Measurements from ENCODE around the gene TCHP. TPM values are rescaled to one million over a fixed set of nuclear protein-coding genes. Genes with fewer than 3 reads are reported as not detected.
A peak's percentile ranks its signal among the peaks of the same experiment; 100 is the strongest.

TCHP gene
- total RNA-seq, 2 donors from 2014 or later: 26.1 to 31.9 TPM

- H3K27ac Mint-ChIP-seq: peak overlapping the region; percentile 26
- Histone ChIP-seq H3K27ac (ENCODE audit: low read depth, low read length) (no peak overlapping the region), H3K4me1 (ENCODE audit: control insufficient read depth, insufficient read depth, low read length) (no peaks in the 10 kb centered on the region), H3K9ac (ENCODE audit: extremely low read depth, low read length, poor library complexity, severe bottlenecking) (no peak overlapping the region), H3K36me3 (ENCODE audit: control insufficient read depth, insufficient read depth, low read length) (no peaks in the 10 kb centered on the region), H3K9me3 (ENCODE audit: control insufficient read depth, low read length) (no peaks in the 10 kb centered on the region), H3K4me3 (ENCODE audit: low read length) (no peak overlapping the region), H3K27me3 (ENCODE audit: control insufficient read depth, insufficient read depth, low read length, poor library complexity, severe bottlenecking) (no peaks in the 10 kb centered on the region)
- peaks cover 7% of the 10 kb centered on the region for H3K4me1 Mint-ChIP-seq
- WGBS, 2 experiments (ENCODE audit: insufficient coverage in 1 of 2, insufficient read length in 1 of 2): 83 to 97% methylated on average over 5 to 7 of the region's 7 CpGs
- DNase-seq: no peak
- H3K9me3 Mint-ChIP-seq: no peaks in the 10 kb centered on the region
- no peak overlapping the region for H3K4me3 Mint-ChIP-seq
- peaks cover 7% of the 10 kb centered on the region for H3K36me3 Mint-ChIP-seq (ENCODE audit: low read depth)
- TF ChIP-seq, protein P1, sequence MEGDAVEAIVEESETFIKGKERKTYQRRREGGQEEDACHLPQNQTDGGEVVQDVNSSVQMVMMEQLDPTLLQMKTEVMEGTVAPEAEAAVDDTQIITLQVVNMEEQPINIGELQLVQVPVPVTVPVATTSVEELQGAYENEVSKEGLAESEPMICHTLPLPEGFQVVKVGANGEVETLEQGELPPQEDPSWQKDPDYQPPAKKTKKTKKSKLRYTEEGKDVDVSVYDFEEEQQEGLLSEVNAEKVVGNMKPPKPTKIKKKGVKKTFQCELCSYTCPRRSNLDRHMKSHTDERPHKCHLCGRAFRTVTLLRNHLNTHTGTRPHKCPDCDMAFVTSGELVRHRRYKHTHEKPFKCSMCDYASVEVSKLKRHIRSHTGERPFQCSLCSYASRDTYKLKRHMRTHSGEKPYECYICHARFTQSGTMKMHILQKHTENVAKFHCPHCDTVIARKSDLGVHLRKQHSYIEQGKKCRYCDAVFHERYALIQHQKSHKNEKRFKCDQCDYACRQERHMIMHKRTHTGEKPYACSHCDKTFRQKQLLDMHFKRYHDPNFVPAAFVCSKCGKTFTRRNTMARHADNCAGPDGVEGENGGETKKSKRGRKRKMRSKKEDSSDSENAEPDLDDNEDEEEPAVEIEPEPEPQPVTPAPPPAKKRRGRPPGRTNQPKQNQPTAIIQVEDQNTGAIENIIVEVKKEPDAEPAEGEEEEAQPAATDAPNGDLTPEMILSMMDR (conservative IDR thresholded peaks at IDR 0.05): no peak
- no peaks in the 10 kb centered on the region for H3K27me3 Mint-ChIP-seq (ENCODE audit: insufficient read depth)
Measured at GRCh38 chr12:109871668-109872314, 28.3 kb upstream of the TCHP start.

DNA sequence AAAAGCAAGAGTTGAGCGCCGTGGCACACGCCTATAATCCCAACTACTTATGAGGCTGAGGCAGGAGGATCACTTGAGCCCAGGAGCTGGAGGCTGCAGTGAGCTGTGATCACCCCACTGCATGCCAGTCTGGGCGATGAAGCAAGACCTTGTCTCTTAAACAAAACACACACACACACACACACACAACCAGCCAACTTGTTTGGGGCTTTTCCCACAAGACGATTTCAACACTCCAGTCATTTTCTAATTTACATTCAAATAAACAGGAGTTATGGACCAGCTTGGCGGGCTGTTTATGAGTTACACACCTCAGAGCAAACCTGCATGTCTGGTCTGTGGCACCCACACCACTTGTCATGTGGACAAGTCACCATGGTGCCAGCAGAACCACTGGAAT is 26.4 kb upstream of the TCHP start:
- WGBS, 2 experiments (ENCODE audit: insufficient coverage in 1 of 2, insufficient read length in 1 of 2): 33 to 89% methylated on average over 1 to 6 of the region's 6 CpGs
- TF ChIP-seq, protein P1 (conservative IDR thresholded peaks at IDR 0.05): no peak
- Mint-ChIP-seq H3K9me3 (no peaks in the 10 kb centered on the region), H3K4me3 (no peak overlapping the region), H3K27me3 (ENCODE audit: insufficient read depth) (no peaks in the 10 kb centered on the region), H3K4me1 (peaks cover 24% of the 10 kb centered on the region), H3K27ac (no peak overlapping the region), H3K36me3 (ENCODE audit: low read depth) (no peaks in the 10 kb centered on the region)
- no peak for DNase-seq
- H3K27ac ChIP-seq (ENCODE audit: low read depth, low read length): no peak overlapping the region
- H3K4me1 ChIP-seq (ENCODE audit: control insufficient read depth, insufficient read depth, low read length): no peaks in the 10 kb centered on the region
- no peak overlapping the region for H3K4me3 ChIP-seq (ENCODE audit: low read length)
- H3K36me3 ChIP-seq (ENCODE audit: control insufficient read depth, insufficient read depth, low read length): no peaks in the 10 kb centered on the region
- H3K9ac ChIP-seq (ENCODE audit: extremely low read depth, low read length, poor library complexity, severe bottlenecking): no peak overlapping the region
- H3K9me3 ChIP-seq (ENCODE audit: control insufficient read depth, low read length): no peaks in the 10 kb centered on the region
- H3K27me3 ChIP-seq (ENCODE audit: control insufficient read depth, insufficient read depth, low read length, poor library complexity, severe bottlenecking): no peaks in the 10 kb centered on the region

DNA sequence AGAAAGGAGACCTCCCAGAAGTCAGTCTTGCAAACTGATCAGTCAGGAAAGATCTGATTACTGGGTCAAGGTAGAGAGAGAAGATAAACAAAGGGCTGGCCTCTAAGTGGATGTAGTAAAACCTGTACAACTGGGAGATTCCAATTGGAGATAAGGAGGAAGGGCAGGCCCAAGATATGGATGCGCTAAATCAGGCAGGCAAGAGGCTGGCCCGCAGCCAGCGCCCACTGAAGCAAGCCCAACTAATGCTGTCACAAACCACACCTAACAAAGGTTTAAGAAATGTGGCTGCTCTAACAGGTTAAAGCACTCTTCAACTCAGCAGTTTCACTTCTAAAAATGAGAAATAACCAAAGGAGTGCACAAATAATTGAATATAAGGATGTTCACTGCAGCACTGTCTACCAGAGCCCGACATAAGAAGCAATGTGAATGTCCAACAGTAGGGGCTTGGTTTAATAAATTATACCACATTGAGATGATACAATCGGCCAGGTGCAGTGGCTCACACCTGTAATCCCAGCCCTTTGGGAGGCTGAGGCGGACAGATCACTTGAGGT is 24.4 kb upstream of the TCHP start:
- Mint-ChIP-seq H3K27me3 (ENCODE audit: insufficient read depth) (no peaks in the 10 kb centered on the region), H3K36me3 (ENCODE audit: low read depth) (no peaks in the 10 kb centered on the region), H3K27ac (no peak overlapping the region), H3K4me1 (peaks cover 35% of the 10 kb centered on the region), H3K9me3 (no peaks in the 10 kb centered on the region), H3K4me3 (no peak overlapping the region)
- H3K27ac ChIP-seq (ENCODE audit: low read depth, low read length): no peak overlapping the region
- H3K4me1 ChIP-seq (ENCODE audit: control insufficient read depth, insufficient read depth, low read length): peaks cover 4% of the 10 kb centered on the region
- TF ChIP-seq, protein P1 (conservative IDR thresholded peaks at IDR 0.05): no peak
- no peaks in the 10 kb centered on the region for H3K9me3 ChIP-seq (ENCODE audit: control insufficient read depth, low read length)
- H3K4me3 ChIP-seq (ENCODE audit: low read length): no peak overlapping the region
- DNase-seq: no peak
- H3K27me3 ChIP-seq (ENCODE audit: control insufficient read depth, insufficient read depth, low read length, poor library complexity, severe bottlenecking): no peaks in the 10 kb centered on the region
- no peaks in the 10 kb centered on the region for H3K36me3 ChIP-seq (ENCODE audit: control insufficient read depth, insufficient read depth, low read length)
- no peak overlapping the region for H3K9ac ChIP-seq (ENCODE audit: extremely low read depth, low read length, poor library complexity, severe bottlenecking)
- 90 to 94% methylated on average over 4 to 6 of the region's 6 CpGs for WGBS, 2 experiments (ENCODE audit: insufficient coverage in 1 of 2, insufficient read length in 1 of 2)
